Mesenchymal stem cell (in vitro differentiated cells and primary cell): ENCODE measurements around the gene ZCCHC7.

Experiments used
- DNase-seq: peaks from one replicate; pipeline ENCODE4 v3.0.0-alpha.2; 2013
- H2AFZ ChIP-seq: one replicate; pipeline ENCODE4 v1.6.1; 2013; ENCODE audit warnings: low read depth, mild to moderate bottlenecking, control low read depth, inconsistent platforms, low read length, moderate library complexity
- H2AK5ac ChIP-seq: 2 replicates; pipeline ENCODE4 v1.6.1; 2013; ENCODE audit warnings: low read length, moderate library complexity, mild to moderate bottlenecking, inconsistent platforms; ENCODE audit not compliant: severe bottlenecking
- H2BK120ac ChIP-seq: one replicate; pipeline ENCODE4 v1.6.1; 2013; ENCODE audit warnings: low read depth, mild to moderate bottlenecking, inconsistent platforms, low read length, moderate library complexity
- H2BK12ac ChIP-seq, 2 experiments: one replicate each; pipeline ENCODE4 v1.6.1; 2013; ENCODE audit warnings: inconsistent platforms in 2 of 2, low read length in 2 of 2, mild to moderate bottlenecking in 2 of 2, moderate library complexity in 2 of 2, control low read depth in 1 of 2
- H2BK15ac ChIP-seq: one replicate; pipeline ENCODE4 v1.6.1; 2013; ENCODE audit warnings: mild to moderate bottlenecking, low read depth, inconsistent platforms; ENCODE audit not compliant: poor library complexity, severe bottlenecking
- H2BK5ac ChIP-seq: 2 replicates; pipeline ENCODE4 v1.6.1; 2013; ENCODE audit warnings: low read depth, mild to moderate bottlenecking, low read length, control low read depth, inconsistent platforms; ENCODE audit not compliant: poor library complexity, severe bottlenecking
- H3K14ac ChIP-seq, 2 experiments: one replicate each; pipeline ENCODE4 v1.6.1; 2013; ENCODE audit warnings: inconsistent platforms in 2 of 2, low read length in 2 of 2, control low read depth in 1 of 2, mild to moderate bottlenecking in 1 of 2, moderate library complexity in 1 of 2
- H3K18ac ChIP-seq, 2 experiments: one replicate each; pipeline ENCODE4 v1.6.1; 2013; ENCODE audit warnings: inconsistent platforms in 2 of 2, low read length in 2 of 2, control low read depth in 1 of 2, low read depth in 1 of 2, mild to moderate bottlenecking in 1 of 2
- H3K23ac ChIP-seq, 2 experiments: one replicate each; pipeline ENCODE4 v1.6.1; 2013; ENCODE audit warnings: inconsistent platforms in 2 of 2, low read length in 2 of 2, mild to moderate bottlenecking in 2 of 2, moderate library complexity in 2 of 2, control low read depth in 1 of 2
- H3K27ac ChIP-seq: 2 replicates; pipeline ENCODE4 v1.5.1; 2013; ENCODE audit warnings: mild to moderate bottlenecking, moderate library complexity, low read length, control low read depth, inconsistent platforms; ENCODE audit not compliant: poor library complexity, severe bottlenecking
- H3K27me3 ChIP-seq, 2 experiments: 2 replicates each; pipeline versions ENCODE4 v1.6.1 to v1.7.0; 2013; ENCODE audit warnings: low read length in 2 of 2, mild to moderate bottlenecking in 2 of 2, moderate library complexity in 2 of 2, control low read depth in 1 of 2, inconsistent platforms in 1 of 2; ENCODE audit not compliant: control insufficient read depth in 1 of 2, insufficient read depth in 1 of 2
- H3K36me3 ChIP-seq, 2 experiments: 2 replicates each; pipeline versions ENCODE4 v1.6.1 to v1.7.0; 2013; ENCODE audit warnings: low read length in 2 of 2, control low read depth in 1 of 2, inconsistent platforms in 1 of 2, low read depth in 1 of 2, mild to moderate bottlenecking in 1 of 2; ENCODE audit not compliant: insufficient read depth in 2 of 2, control insufficient read depth in 1 of 2
- H3K4ac ChIP-seq, 2 experiments: one replicate each; pipeline ENCODE4 v1.6.1; 2013; ENCODE audit warnings: inconsistent platforms in 2 of 2, low read length in 2 of 2, mild to moderate bottlenecking in 2 of 2, moderate library complexity in 2 of 2, control low read depth in 1 of 2, low read depth in 1 of 2
- H3K4me1 ChIP-seq: 2 replicates; pipeline ENCODE4 v1.6.1; 2013; ENCODE audit warnings: low read depth, low read length, control low read depth; ENCODE audit not compliant: control insufficient read depth, insufficient read depth
- H3K4me2 ChIP-seq: 2 replicates; pipeline ENCODE4 v1.6.1; 2013; ENCODE audit warnings: low read length, mild to moderate bottlenecking, inconsistent platforms; ENCODE audit not compliant: poor library complexity, severe bottlenecking
- H3K4me3 ChIP-seq, 2 experiments: 2 replicates each; pipeline versions ENCODE4 v1.5.1 to v1.7.0; 2013; ENCODE audit warnings: low read length in 2 of 2, mild to moderate bottlenecking in 2 of 2, control low read depth in 1 of 2, low read depth in 1 of 2; ENCODE audit not compliant: insufficient read depth in 1 of 2
- H3K79me1 ChIP-seq: replicated peaks from 2 replicates; pipeline ENCODE4 v1.6.1; 2013; ENCODE audit warnings: mild to moderate bottlenecking, control low read depth, low read length, inconsistent platforms; ENCODE audit not compliant: poor library complexity, severe bottlenecking
- H3K9ac ChIP-seq: 2 replicates; pipeline ENCODE4 v1.7.0; 2013; ENCODE audit warnings: mild to moderate bottlenecking, low read length, moderate library complexity
- H3K9me3 ChIP-seq: 2 replicates; pipeline ENCODE4 v1.7.0; 2013; ENCODE audit warnings: mild to moderate bottlenecking, low read length; ENCODE audit not compliant: control insufficient read depth
- H4K8ac ChIP-seq: one replicate; pipeline ENCODE4 v1.6.1; 2013; ENCODE audit warnings: inconsistent platforms, mild to moderate bottlenecking, low read length, moderate library complexity
- H4K91ac ChIP-seq: one replicate; pipeline ENCODE4 v1.6.1; 2013; ENCODE audit warnings: mild to moderate bottlenecking, low read length, inconsistent platforms
- WGBS: methylation state at CpG from one replicate; pipeline ENCODE4 v1.1.7; 2013; ENCODE audit warnings: mixed read lengths; 5-methylcytosine and 5-hydroxymethylcytosine counted together

The ZCCHC7 gene

DNA sequence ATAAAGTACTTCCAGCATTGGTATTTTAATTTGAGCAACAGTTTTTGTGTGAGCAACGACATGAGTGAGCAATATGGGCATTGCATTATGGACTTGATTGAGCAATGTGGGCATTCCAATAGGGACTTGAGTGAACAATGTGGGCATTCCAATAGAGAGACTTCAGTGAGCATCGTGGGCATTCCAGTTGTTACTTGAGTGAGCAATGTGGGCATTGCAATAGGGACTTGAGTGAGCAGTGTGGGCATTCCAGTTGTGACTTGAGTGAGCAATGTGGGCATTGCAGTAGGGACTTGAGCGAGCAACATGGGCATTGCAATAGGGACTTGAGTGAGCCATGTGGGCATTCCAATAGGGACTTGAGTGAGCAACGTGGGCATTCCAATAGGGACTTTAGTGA is 52.2 kb downstream of the ZCCHC7 start:
- H3K27me3 ChIP-seq, result no peaks in the 10 kb centered on the region
- no peak overlapping the region for H2BK5ac ChIP-seq
- no peak overlapping the region for H2BK120ac ChIP-seq
- H3K4me1 ChIP-seq, result peaks cover 1% of the 10 kb centered on the region
- H4K91ac ChIP-seq, result no peak overlapping the region
- no peak overlapping the region for H3K4me2 ChIP-seq
- no peak overlapping the region for H3K18ac ChIP-seq
- no peak overlapping the region for H2AFZ ChIP-seq
- H3K9ac ChIP-seq, result no peak overlapping the region
- H3K14ac ChIP-seq, result no peak overlapping the region
- H2BK15ac ChIP-seq, result no peak overlapping the region
- no peak overlapping the region for H2BK12ac ChIP-seq
- H3K9me3 ChIP-seq, result no peaks in the 10 kb centered on the region
- peaks cover 3 to 4% of the 10 kb centered on the region in 2 experiments for H3K36me3 ChIP-seq
- H3K4me3 ChIP-seq, result no peak overlapping the region
- DNase-seq, result no peak
- H4K8ac ChIP-seq, result no peak overlapping the region
- H3K23ac ChIP-seq, result peak overlapping the region in 1 of 2 experiments; percentile 3
- 96% methylated on average over 4 of the region's 4 CpGs for WGBS
- no peak overlapping the region for H3K4ac ChIP-seq
- no peak overlapping the region for H3K27ac ChIP-seq
- peaks cover 21% of the 10 kb centered on the region for H3K79me1 ChIP-seq
- no peak overlapping the region for H2AK5ac ChIP-seq

GRCh38 chr9:37174247-37174646 is 53.9 kb downstream of the ZCCHC7 start:
- Histone ChIP-seq H4K8ac (no peak overlapping the region), H3K4me3 (no peak overlapping the region), H3K27me3 (no peaks in the 10 kb centered on the region), H2BK12ac (no peak overlapping the region), H3K14ac (no peak overlapping the region), H3K36me3 (peaks cover under 1 to 4% of the 10 kb centered on the region in 2 experiments), H2BK120ac (no peak overlapping the region), H3K18ac (no peak overlapping the region), H3K4me1 (peaks cover 1% of the 10 kb centered on the region), H3K4ac (no peak overlapping the region), H2BK5ac (no peak overlapping the region), H3K9ac (no peak overlapping the region), H3K4me2 (no peak overlapping the region), H2BK15ac (no peak overlapping the region), H3K27ac (no peak overlapping the region), H3K23ac (no peak overlapping the region), H2AK5ac (no peak overlapping the region), H2AFZ (no peak overlapping the region), H3K79me1 (peaks cover 17% of the 10 kb centered on the region), H4K91ac (no peak overlapping the region), H3K9me3 (no peaks in the 10 kb centered on the region)
- 75% methylated on average over 2 of the region's 2 CpGs for WGBS
- DNase-seq, result peak; percentile 40

- no peak overlapping the region for H2BK15ac ChIP-seq
- no peaks in the 10 kb centered on the region for H3K27me3 ChIP-seq
- 98% methylated on average over 1 of the region's 2 CpGs for WGBS
These were observed 58.4 kb downstream of the ZCCHC7 start for GRCh38 chr9:37178742-37179141.

GRCh38 chr9:37179576-37179975 is 59.2 kb downstream of the ZCCHC7 start:
- 95% methylated on average over 3 of the region's 3 CpGs for WGBS
- no peaks in the 10 kb centered on the region for H3K27me3 ChIP-seq
- H2BK5ac ChIP-seq, result no peak overlapping the region
- no peak overlapping the region for H3K14ac ChIP-seq
- no peak for DNase-seq
- H3K79me1 ChIP-seq, result peaks cover 14% of the 10 kb centered on the region
- H2AK5ac ChIP-seq, result no peak overlapping the region
- no peak overlapping the region for H3K4me3 ChIP-seq
- H3K4ac ChIP-seq, result no peak overlapping the region
- no peak overlapping the region for H3K18ac ChIP-seq
- no peaks in the 10 kb centered on the region for H3K9me3 ChIP-seq
- no peak overlapping the region for H4K8ac ChIP-seq
- no peak overlapping the region for H2BK15ac ChIP-seq
- no peak overlapping the region for H3K23ac ChIP-seq
- H2BK12ac ChIP-seq, result no peak overlapping the region
- H2AFZ ChIP-seq, result no peak overlapping the region
- H2BK120ac ChIP-seq, result no peak overlapping the region
- no peak overlapping the region for H3K9ac ChIP-seq
- no peak overlapping the region for H3K4me2 ChIP-seq
- no peaks in the 10 kb centered on the region for H3K4me1 ChIP-seq
- H3K27ac ChIP-seq, result no peak overlapping the region
- H3K36me3 ChIP-seq, result peaks cover 0 to 13% of the 10 kb centered on the region in 2 experiments
- H4K91ac ChIP-seq, result no peak overlapping the region

More at GRCh38 chr9:37178742-37179141, 58.4 kb downstream of the ZCCHC7 start:
- Histone ChIP-seq H3K36me3 (peaks cover 0 to 13% of the 10 kb centered on the region in 2 experiments), H2BK12ac (no peak overlapping the region), H2BK120ac (no peak overlapping the region), H3K9me3 (no peaks in the 10 kb centered on the region), H4K8ac (no peak overlapping the region), H3K4me1 (peaks cover 1% of the 10 kb centered on the region), H4K91ac (no peak overlapping the region), H3K9ac (no peak overlapping the region), H3K4me2 (no peak overlapping the region), H2BK5ac (no peak overlapping the region), H3K18ac (no peak overlapping the region), H2AK5ac (no peak overlapping the region), H3K79me1 (peaks cover 12% of the 10 kb centered on the region), H3K27ac (no peak overlapping the region), H3K23ac (no peak overlapping the region), H2AFZ (no peak overlapping the region), H3K14ac (no peak overlapping the region), H3K4me3 (no peak overlapping the region), H3K4ac (no peak overlapping the region)
- DNase-seq, result no peak
